Activated T-cell treated with anti-CD3 and anti-CD28 coated beads for 24 hours (primary cell): ENCODE measurements around the gene LPAR4.
"Not testable (repeated sequence)": the region's sequence is repeated elsewhere in the genome, so short reads cannot be mapped to it uniquely, and the experiment has no call there.

Source experiments
- DNase-seq: peaks from one replicate; pipeline ENCODE4 v3.0.0-alpha.2; 2020; ENCODE audit warnings: low read depth

LPAR4 gene

GRCh38 chrX:78747489-78747888 lies at the start of gene LPAR4:
Gene LPAR4 (plus strand): TSS chrX:78747720. CDS start chrX:78754870, 7,150 bp downstream.
- DNase-seq = no peak

- DNase-seq = no peak
These were observed 41.4 kb upstream of the LPAR4 start for GRCh38 chrX:78706071-78706470.

GRCh38 chrX:78708262-78708661 lies 39.3 kb upstream of the LPAR4 start:
- no peak for DNase-seq

- DNase-seq = no peak
These were observed 38.7 kb upstream of the LPAR4 start for GRCh38 chrX:78708816-78709215.

GRCh38 chrX:78710171-78710570 lies 37.3 kb upstream of the LPAR4 start:
- DNase-seq = no peak

- no peak for DNase-seq
These were observed 35.2 kb upstream of the LPAR4 start for GRCh38 chrX:78712336-78712735.

GRCh38 chrX:78725287-78725686 lies 22.2 kb upstream of the LPAR4 start:
- DNase-seq = no peak

GRCh38 chrX:78746496-78746895 lies 1.0 kb upstream of the LPAR4 start:
- DNase-seq = no peak

- DNase-seq = no peak
These were observed 451 bp downstream of the LPAR4 start for GRCh38 chrX:78747971-78748370.

- no peak for DNase-seq
These were observed 1.3 kb downstream of the LPAR4 start for GRCh38 chrX:78748846-78749245.

GRCh38 chrX:78753571-78753970 lies 6.1 kb downstream of the LPAR4 start:
- no peak for DNase-seq

- no peak for DNase-seq
These were observed 7.4 kb downstream of the LPAR4 start for GRCh38 chrX:78754917-78755316.

GRCh38 chrX:78759081-78759480 lies 11.6 kb downstream of the LPAR4 start:
- no peak for DNase-seq

- no peak for DNase-seq
These were observed 21.7 kb downstream of the LPAR4 start for GRCh38 chrX:78769101-78769755.

GRCh38 chrX:78769946-78770345 lies 22.4 kb downstream of the LPAR4 start:
- DNase-seq = no peak

- no peak for DNase-seq
These were observed 49.4 kb downstream of the LPAR4 start for GRCh38 chrX:78796916-78797315.

GRCh38 chrX:78800114-78800513 lies 52.6 kb downstream of the LPAR4 start:
- DNase-seq = no peak

- DNase-seq = no peak
These were observed 53.2 kb downstream of the LPAR4 start for GRCh38 chrX:78800694-78801093.

- DNase-seq = no peak
These were observed 54.0 kb downstream of the LPAR4 start for GRCh38 chrX:78801522-78801921.

GRCh38 chrX:78802526-78802925 lies 55.0 kb downstream of the LPAR4 start:
- DNase-seq = not testable (repeated sequence)
